Midbrain (tissue), 1 donor: ENCODE measurements around the gene CDK15.

ENCODE experiments used
- DNase-seq: peaks from one replicate; lab custom pipeline; 2025; lab: John Stamatoyannopoulos, UW

CDK15 gene

GRCh38 chr2:201866643-201867473 is 60.5 kb downstream of the CDK15 start:
- DNase-seq, result no peak

- DNase-seq, result no peak
Observed at GRCh38 chr2:201871471-201871870, 65.1 kb downstream of the CDK15 start.

GRCh38 chr2:201872591-201872990 is 66.3 kb downstream of the CDK15 start:
- DNase-seq, result peak; percentile 2

- DNase-seq, result no peak
Observed at GRCh38 chr2:201879996-201880395, 73.7 kb downstream of the CDK15 start.

- DNase-seq, result no peak
Observed at GRCh38 chr2:201880579-201880978, 74.2 kb downstream of the CDK15 start.

GRCh38 chr2:201880993-201881611 is 74.8 kb downstream of the CDK15 start:
- no peak for DNase-seq

GRCh38 chr2:201881741-201882140 is 75.4 kb downstream of the CDK15 start:
- no peak for DNase-seq

GRCh38 chr2:201882353-201883090 is 76.2 kb downstream of the CDK15 start:
- peak; percentile 1 for DNase-seq

GRCh38 chr2:201883606-201884369 is 77.5 kb downstream of the CDK15 start:
- DNase-seq, result no peak

- no peak for DNase-seq
Observed at GRCh38 chr2:201886504-201886903, 80.2 kb downstream of the CDK15 start.

- no peak for DNase-seq
Observed at GRCh38 chr2:201887773-201888425, 81.6 kb downstream of the CDK15 start.

- peak; percentile 2 for DNase-seq
Observed at GRCh38 chr2:201888426-201888800, 82.1 kb downstream of the CDK15 start.

GRCh38 chr2:201890453-201890852 is 84.1 kb downstream of the CDK15 start:
- DNase-seq, result no peak

GRCh38 chr2:201891676-201892075 is 85.3 kb downstream of the CDK15 start:
- no peak for DNase-seq

- no peak for DNase-seq
Observed at GRCh38 chr2:201892516-201892915, 86.2 kb downstream of the CDK15 start.

- no peak for DNase-seq
Observed at GRCh38 chr2:201900362-201900761, 94.0 kb downstream of the CDK15 start.

- DNase-seq, result no peak
Observed at GRCh38 chr2:201901786-201902185, 95.4 kb downstream of the CDK15 start.

- no peak for DNase-seq
Observed at GRCh38 chr2:201904538-201905420, 98.4 kb downstream of the CDK15 start.

GRCh38 chr2:201906777-201907562 is 100.6 kb downstream of the CDK15 start:
- no peak for DNase-seq

GRCh38 chr2:201907563-201907881 is 101.2 kb downstream of the CDK15 start:
- no peak for DNase-seq
